ENCODE results near the gene RPS6KB2. TPM values are rescaled to one million over a fixed set of nuclear protein-coding genes. Genes with fewer than 3 reads are reported as not detected.

Gene RPS6KB2
- total and polyA plus RNA-seq, 2 donors (not counting 1 experiment from before 2014, with no cell fraction given) = 81.8 to 131 TPM

GRCh38 chr11:67468759-67469507, 40.6 kb downstream of the RPS6KB2 start, which contains the start of gene TMEM134:
Gene TMEM134 (minus strand): TSS chr11:67469251. CDS start chr11:67469192, 59 bp downstream.
- WGBS (ENCODE audit: insufficient coverage) = under 1% methylated on average over 76 of the region's 76 CpGs
- POLR2A ChIA-PET = interaction anchor here (0.8 to 10.4 kb wide), 20 partner anchors 9 to 115 kb away, joined by 3 to 215 read pairs (median 9); partner anchors contain the start of genes AIP, CABP4, CDK2AP2 and CORO1B
- intact Hi-C loops (cut with micrococcal nuclease) = loop anchor here (1.0 kb wide), 8 partner anchors 14 to 115 kb away; partner anchors contain the start of genes AIP, PPP1CA, PTPRCAP and RAD9A

More at GRCh38 chr11:67468759-67469507, 40.6 kb downstream of the RPS6KB2 start, which contains the start of gene TMEM134:
- peaks cover 10% of the 10 kb centered on the region for H4K20me1 ChIP-seq (ENCODE audit: control insufficient read depth, insufficient read depth, low read length, poor library complexity, severe bottlenecking)
- DNase-seq = peak; percentile 92
- peaks cover 33 to 57% of the 10 kb centered on the region in 2 donors for H3K4me1 ChIP-seq (ENCODE audit: control insufficient read depth in 2 of 2, insufficient read depth in 2 of 2, low read length in 2 of 2)
- Mint-ChIP-seq H3K27me3 (no peaks in the 10 kb centered on the region), H3K4me3 (peak within 1 kb of the TSS; percentile 95), H3K9me3 (ENCODE audit: insufficient read depth) (no peaks in the 10 kb centered on the region), H3K4me1 (peaks cover 50% of the 10 kb centered on the region), H3K27ac (peak within 1 kb of the TSS; percentile 95)
- TF ChIP-seq CTCF (IDR thresholded peaks at IDR 0.05) (peak; percentile 63), EZH2 (IDR thresholded peaks at IDR 0.05; ENCODE audit: borderline replicate concordance, insufficient read depth, low read depth, low read length, poor library complexity, severe bottlenecking) (no peak)
- H3K79me2 ChIP-seq (ENCODE audit: control insufficient read depth, insufficient read depth, low read length) = peaks cover 44% of the 10 kb centered on the region
- peaks cover 2 to 9% of the 10 kb centered on the region in 2 experiments for H3K36me3 ChIP-seq (replicated peaks in 1 of 2; ENCODE audit: control extremely low read depth in 1 of 2, control insufficient read depth in 1 of 2, extremely low read depth in 1 of 2, insufficient read depth in 2 of 2, low read length in 1 of 2)
- peak within 1 kb of the TSS; percentile 78 to 87 for H3K27ac ChIP-seq (ENCODE audit: low read length in 2 of 2)
- H3K9me3 ChIP-seq (ENCODE audit: control extremely low read depth in 1 of 3, control insufficient read depth in 2 of 3, insufficient read depth in 1 of 3, low read length in 2 of 3) = peaks cover 0 to 5% (median 0%) of the 10 kb centered on the region in 3 donors
- H3K27me3 ChIP-seq (replicated peaks in 1 of 4; ENCODE audit: control extremely low read depth in 1 of 4, control insufficient read depth in 3 of 4, insufficient read depth in 4 of 4, low read length in 3 of 4) = no peaks in the 10 kb centered on the region
- H3K9ac ChIP-seq (ENCODE audit: low read length) = peak within 1 kb of the TSS; percentile 91
- CTCF ChIA-PET = interaction anchor here (0.6 to 6.7 kb wide), 20 partner anchors 10 to 126 kb away, joined by 3 to 64 read pairs (median 5); partner anchors contain the start of genes AIP, CABP4, CORO1B and PITPNM1
- peak within 1 kb of the TSS; percentile 98 for H3K4me2 ChIP-seq (replicated peaks; ENCODE audit: low read depth, low read length, poor library complexity, severe bottlenecking)
- peak within 1 kb of the TSS; percentile 61 to 96 (median 91) for H3K4me3 ChIP-seq (ENCODE audit: control extremely low read depth in 1 of 5, extremely low read depth in 1 of 5, insufficient read depth in 1 of 5, low read depth in 2 of 5, low read length in 4 of 5)
- peak within 1 kb of the TSS; percentile 78 for H2AFZ ChIP-seq (ENCODE audit: insufficient read depth, low read depth, low read length, poor library complexity, severe bottlenecking)
- ATAC-seq (ENCODE audit: low read depth) = peak; percentile 75
